ENCODE measurements around the gene ATP13A1.

DNA sequence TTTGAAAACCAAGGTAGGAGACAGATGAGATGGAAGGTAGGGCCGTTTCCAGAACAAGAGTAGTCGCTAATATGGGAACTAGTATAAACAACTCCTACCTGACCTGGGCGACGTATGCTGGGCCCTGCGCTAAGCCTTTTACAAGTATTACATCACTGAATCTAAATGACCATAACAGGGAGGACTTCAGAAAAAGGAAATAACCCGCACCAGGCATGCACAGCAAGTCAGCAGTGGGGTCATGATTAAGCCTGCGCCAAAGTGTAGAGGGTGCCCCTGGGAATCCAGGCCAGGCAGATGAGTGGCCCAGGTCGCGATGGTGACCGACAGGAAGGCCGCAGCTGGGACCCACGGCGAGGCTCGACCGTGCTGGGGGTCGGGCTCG, 613 bp downstream of the ATP13A1 start:
- TF ChIP-seq, protein P1, sequence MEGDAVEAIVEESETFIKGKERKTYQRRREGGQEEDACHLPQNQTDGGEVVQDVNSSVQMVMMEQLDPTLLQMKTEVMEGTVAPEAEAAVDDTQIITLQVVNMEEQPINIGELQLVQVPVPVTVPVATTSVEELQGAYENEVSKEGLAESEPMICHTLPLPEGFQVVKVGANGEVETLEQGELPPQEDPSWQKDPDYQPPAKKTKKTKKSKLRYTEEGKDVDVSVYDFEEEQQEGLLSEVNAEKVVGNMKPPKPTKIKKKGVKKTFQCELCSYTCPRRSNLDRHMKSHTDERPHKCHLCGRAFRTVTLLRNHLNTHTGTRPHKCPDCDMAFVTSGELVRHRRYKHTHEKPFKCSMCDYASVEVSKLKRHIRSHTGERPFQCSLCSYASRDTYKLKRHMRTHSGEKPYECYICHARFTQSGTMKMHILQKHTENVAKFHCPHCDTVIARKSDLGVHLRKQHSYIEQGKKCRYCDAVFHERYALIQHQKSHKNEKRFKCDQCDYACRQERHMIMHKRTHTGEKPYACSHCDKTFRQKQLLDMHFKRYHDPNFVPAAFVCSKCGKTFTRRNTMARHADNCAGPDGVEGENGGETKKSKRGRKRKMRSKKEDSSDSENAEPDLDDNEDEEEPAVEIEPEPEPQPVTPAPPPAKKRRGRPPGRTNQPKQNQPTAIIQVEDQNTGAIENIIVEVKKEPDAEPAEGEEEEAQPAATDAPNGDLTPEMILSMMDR (conservative IDR thresholded peaks at IDR 0.05), result no peak
- no peak for TF ChIP-seq EZH2 (IDR thresholded peaks at IDR 0.05; ENCODE audit: low read depth)
